GM19455 (cell line): ENCODE measurements around the gene ELOB.

ENCODE experiments used
- ATAC-seq: cut with Tn5 transposase; IDR thresholded peaks from one replicate; pipeline ENCODE4 v1.9.1; 2021; ENCODE audit not compliant: unreplicated experiment

The ELOB gene

GRCh38 chr16:2777231-2777902, at the start of gene ELOB:
TSS of gene ELOB (minus strand) at chr16:2777280. CDS start at chr16:2777239, 41 bp downstream.
- ATAC-seq: peak; percentile 63

- ATAC-seq: no peak
Observed at GRCh38 chr16:2825906-2826305, 48.8 kb upstream of the ELOB start.

DNA sequence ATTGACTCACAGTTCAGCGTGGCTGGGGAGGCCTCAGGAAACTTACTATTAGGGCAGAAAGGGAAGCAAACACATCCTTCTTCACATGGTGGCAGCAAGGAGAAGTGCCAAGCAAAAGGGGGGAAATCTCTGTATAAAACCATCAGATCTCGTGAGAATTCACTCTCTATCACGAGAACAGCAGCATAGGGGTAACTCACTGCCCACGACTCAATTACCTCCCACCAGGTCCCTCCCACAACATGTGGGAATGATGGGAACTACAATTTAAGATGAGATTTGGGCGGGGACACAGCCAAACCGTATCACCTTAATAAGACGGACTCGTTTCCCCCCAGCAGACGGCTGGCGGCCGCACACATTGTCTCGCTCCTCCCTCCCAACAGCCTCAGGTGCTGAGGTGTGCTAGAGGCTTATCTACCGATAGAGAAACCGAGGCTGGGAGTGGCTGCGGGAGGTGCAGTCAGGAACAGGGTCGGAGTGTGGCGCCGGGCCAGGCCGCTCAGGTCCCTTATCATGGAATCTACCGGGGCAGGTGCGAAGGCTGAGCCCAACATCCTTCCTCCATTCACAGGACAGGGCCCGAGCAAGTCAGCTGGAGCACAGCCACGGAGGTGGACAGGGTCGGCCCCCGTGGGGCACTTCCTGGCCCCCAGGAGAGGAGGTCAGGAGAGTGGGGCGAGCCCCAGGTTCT, 48.1 kb upstream of the ELOB start:
- ATAC-seq: no peak

DNA sequence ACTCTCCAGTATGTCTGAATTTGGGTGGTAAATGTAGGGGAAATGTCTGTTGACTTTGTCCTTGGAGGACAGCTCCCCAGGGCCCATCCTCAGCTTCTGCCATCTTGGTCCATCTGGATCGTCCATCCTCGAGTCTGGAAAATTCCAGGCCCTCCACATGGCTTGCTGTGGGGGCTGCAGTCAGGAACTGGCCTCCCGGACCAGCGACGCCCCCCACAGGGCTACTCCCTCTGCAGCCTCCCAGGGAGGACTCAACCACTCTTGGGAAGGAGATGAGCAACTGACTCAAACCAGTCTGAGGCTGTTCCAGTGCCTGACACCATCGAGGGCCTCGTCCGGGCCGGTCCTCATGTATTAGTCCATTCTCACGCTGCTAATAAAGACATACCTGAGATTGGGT, 47.5 kb upstream of the ELOB start:
- ATAC-seq: no peak

- no peak for ATAC-seq
Observed at GRCh38 chr16:2822496-2822895, 45.4 kb upstream of the ELOB start.

- no peak for ATAC-seq
Observed at GRCh38 chr16:2822158-2822495, 45.0 kb upstream of the ELOB start.

DNA sequence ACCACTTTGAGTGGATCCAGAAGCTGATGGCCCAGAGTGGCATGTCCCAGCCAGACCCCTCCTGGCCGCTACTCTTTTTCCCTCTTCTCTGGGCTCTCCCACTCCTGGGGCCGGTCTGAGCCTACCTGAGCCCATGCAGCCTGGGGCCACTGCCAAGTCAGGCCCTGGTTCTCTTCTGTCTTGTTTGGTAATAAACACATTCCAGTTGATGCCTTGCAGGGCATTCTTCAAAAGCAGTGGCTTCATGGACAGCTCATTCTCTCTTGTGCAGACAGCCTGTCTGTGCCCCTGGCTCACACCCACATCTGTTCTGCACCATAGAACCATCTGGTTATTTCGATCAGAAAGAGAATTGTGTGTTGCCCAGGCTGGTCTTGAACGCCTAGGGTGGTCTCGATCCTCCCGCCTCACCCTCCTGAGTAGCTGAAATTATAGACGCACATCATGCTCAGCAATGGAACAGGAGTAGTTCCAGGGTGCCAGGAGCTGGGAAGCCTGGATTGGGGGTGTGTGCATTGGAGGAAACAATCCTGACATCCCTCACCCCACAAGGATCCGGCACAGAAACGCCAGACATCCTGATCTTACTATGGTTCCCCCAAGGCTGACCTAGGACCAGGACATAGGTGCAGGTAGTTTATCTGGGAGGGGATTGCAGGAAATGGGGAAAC, 44.5 kb upstream of the ELOB start:
- no peak for ATAC-seq

- ATAC-seq: no peak
Observed at GRCh38 chr16:2820836-2821486, 43.9 kb upstream of the ELOB start.

GRCh38 chr16:2819939-2820835, 43.1 kb upstream of the ELOB start:
- no peak for ATAC-seq

DNA sequence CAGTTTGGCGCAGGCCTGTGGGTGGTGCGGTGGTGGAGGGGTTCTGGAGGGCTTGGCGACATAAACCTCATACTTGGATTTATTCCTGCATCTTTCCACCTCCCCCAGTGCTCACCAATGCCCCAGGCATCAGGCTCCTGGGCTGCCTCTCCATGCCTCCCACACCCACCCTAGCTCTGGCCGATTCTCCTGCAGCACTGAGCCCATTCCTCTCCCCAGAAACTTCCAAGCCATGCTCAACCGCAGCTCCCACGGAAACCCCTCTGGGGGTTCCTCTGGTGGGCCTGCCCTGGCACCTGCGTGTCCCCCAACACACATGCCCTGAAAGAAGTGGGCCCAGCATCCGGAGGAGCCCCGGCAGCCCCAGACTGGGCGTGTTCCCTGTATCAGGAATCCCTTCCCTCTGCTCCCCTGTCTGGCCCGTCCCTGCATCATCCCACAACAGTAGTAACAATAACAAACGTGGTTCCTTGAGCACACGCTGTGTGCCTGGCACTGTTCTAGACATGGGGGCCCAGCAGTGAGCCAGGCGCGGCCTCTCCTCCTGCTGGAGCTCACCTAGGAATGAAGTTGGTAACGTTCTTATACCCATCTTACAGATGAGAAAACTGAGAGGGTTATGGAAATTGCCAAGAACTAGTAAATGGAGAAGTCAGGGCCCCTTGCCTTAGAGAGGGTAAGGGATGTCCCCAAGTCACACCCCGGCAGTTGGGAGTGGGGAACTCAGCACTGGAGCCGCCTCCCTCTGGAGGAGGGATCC, 42.3 kb upstream of the ELOB start:
- no peak for ATAC-seq

- ATAC-seq: no peak
Observed at GRCh38 chr16:2818272-2818876, 41.3 kb upstream of the ELOB start.

- ATAC-seq: no peak
Observed at GRCh38 chr16:2817340-2818271, 40.5 kb upstream of the ELOB start.

GRCh38 chr16:2816751-2817339, 39.8 kb upstream of the ELOB start, which contains the start of gene PRSS21:
TSS of gene PRSS21 (plus strand) at chr16:2817237. CDS start at chr16:2817269, 32 bp downstream.
- ATAC-seq: no peak

GRCh38 chr16:2815299-2815771, 38.3 kb upstream of the ELOB start:
- no peak for ATAC-seq

DNA sequence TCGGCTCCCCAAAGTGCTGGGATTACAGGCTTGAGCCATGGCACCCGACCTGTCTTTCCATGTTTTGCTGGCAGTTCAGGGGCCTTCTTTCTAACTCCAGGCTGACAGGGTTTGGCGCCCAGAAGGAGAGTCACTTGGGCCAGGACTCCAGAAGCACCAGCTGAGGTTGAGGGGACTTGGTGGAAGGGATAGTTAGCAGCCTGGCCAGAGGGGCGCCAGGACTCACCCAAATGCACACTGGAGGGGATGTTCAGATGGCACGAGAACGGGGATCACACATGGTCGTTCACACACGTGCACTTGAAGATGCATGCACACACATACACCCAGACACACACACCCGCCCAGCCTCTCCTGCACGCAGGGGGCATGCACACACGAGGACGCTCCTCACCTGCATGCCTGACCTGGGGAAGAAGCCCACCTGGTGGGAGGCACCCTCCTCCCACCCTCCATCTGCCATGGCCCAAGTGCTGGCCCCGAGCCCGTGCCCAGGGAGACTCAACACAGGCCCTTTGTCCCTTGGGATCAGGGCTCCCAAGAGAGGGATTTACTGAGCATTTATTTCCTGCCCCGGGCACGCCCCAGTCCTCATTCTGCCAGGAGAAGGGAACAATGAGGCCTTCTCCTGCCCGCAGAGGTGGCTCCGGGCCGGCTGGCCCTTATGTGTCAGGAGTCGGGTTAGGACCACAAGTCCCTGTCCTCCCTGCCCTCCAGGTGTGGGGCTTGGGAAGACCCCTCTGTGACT, 37.6 kb upstream of the ELOB start:
- ATAC-seq: no peak

DNA sequence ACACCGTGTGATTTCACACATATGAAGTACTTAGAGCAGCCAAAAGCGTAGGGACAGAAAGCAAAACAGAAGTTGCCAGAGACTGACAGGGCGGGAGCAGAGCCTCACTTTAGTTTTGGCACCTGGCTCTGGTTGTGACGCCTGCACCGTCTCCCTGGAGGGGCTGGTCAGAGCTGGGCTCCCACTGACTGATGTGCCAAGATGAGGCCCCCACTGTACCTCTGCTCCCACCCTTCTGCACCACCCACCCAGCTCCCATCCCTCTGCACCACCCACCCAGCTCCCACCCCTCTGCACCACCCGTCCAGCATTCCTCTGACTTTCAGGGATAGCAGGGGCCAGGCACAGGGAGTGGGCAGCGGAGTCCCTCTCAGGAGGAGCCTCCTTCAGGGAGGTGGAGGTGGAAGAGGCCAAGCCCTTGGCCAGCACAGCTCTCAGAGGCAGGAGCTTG, 36.7 kb upstream of the ELOB start:
- ATAC-seq: no peak
